ENCODE measurements around the gene NPHP4. TPM values are rescaled to one million over a fixed set of nuclear protein-coding genes. Genes with fewer than 3 reads are reported as not detected.

The NPHP4 gene
- total RNA-seq, 1 donor from 2014 or later: 33.2 TPM

- DNase-seq (ENCODE audit: low read depth, low spot score): no peak
These were observed 29.7 kb downstream of the NPHP4 start for GRCh38 chr1:5962265-5963105.

GRCh38 chr1:5961601-5962000 lies 30.6 kb downstream of the NPHP4 start:
- no peaks in the 10 kb centered on the region for H3K9me3 Mint-ChIP-seq
- H3K4me3 Mint-ChIP-seq: no peak overlapping the region
- DNase-seq (ENCODE audit: low read depth, low spot score): no peak
- H3K4me1 Mint-ChIP-seq: no peaks in the 10 kb centered on the region
- H3K27me3 Mint-ChIP-seq (ENCODE audit: low read depth): no peaks in the 10 kb centered on the region
- no peak overlapping the region for H3K27ac Mint-ChIP-seq (ENCODE audit: unreplicated experiment)
- H3K36me3 Mint-ChIP-seq (ENCODE audit: low read depth): peaks cover 13% of the 10 kb centered on the region
- TF ChIP-seq CTCF (conservative IDR thresholded peaks at IDR 0.05): no peak

More at GRCh38 chr1:5962265-5963105, 29.7 kb downstream of the NPHP4 start:
- Mint-ChIP-seq H3K4me3 (no peak overlapping the region), H3K4me1 (no peaks in the 10 kb centered on the region), H3K9me3 (no peaks in the 10 kb centered on the region), H3K36me3 (ENCODE audit: low read depth) (peaks cover 9% of the 10 kb centered on the region), H3K27me3 (ENCODE audit: low read depth) (no peaks in the 10 kb centered on the region), H3K27ac (ENCODE audit: unreplicated experiment) (no peak overlapping the region)
- no peak for TF ChIP-seq CTCF (conservative IDR thresholded peaks at IDR 0.05)

DNA sequence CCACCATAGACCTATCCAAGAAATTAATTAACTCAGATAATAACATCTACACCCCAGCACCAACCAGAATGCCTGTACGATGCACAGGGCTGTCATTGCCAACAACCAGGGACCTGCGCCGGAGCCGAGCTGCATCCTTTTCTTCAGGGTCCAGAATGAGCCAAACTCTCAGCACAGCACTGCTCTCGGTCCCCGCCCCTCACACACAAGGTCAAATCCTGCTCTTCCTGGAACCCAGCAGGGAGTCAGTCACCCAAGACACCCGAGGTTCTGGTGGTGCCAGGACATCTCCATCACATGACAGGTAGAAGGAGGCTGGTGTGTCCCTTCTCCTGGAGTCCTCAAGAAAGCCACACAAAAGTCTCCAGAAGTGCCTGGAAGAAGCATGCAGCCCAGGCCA lies 31.9 kb downstream of the NPHP4 start:
- Mint-ChIP-seq H3K9me3 (no peaks in the 10 kb centered on the region), H3K27ac (ENCODE audit: unreplicated experiment) (no peak overlapping the region), H3K27me3 (ENCODE audit: low read depth) (no peaks in the 10 kb centered on the region), H3K4me3 (no peak overlapping the region), H3K4me1 (no peaks in the 10 kb centered on the region), H3K36me3 (ENCODE audit: low read depth) (peaks cover 16% of the 10 kb centered on the region)
- DNase-seq (ENCODE audit: low read depth, low spot score): no peak
- no peak for TF ChIP-seq CTCF (conservative IDR thresholded peaks at IDR 0.05)

GRCh38 chr1:5959667-5960230 lies 32.5 kb downstream of the NPHP4 start:
- H3K36me3 Mint-ChIP-seq (ENCODE audit: low read depth): peaks cover 17% of the 10 kb centered on the region
- H3K27ac Mint-ChIP-seq (ENCODE audit: unreplicated experiment): no peak overlapping the region
- H3K4me1 Mint-ChIP-seq: no peaks in the 10 kb centered on the region
- DNase-seq (ENCODE audit: low read depth, low spot score): no peak
- no peaks in the 10 kb centered on the region for H3K27me3 Mint-ChIP-seq (ENCODE audit: low read depth)
- no peaks in the 10 kb centered on the region for H3K9me3 Mint-ChIP-seq
- TF ChIP-seq CTCF (conservative IDR thresholded peaks at IDR 0.05): no peak
- H3K4me3 Mint-ChIP-seq: no peak overlapping the region

DNA sequence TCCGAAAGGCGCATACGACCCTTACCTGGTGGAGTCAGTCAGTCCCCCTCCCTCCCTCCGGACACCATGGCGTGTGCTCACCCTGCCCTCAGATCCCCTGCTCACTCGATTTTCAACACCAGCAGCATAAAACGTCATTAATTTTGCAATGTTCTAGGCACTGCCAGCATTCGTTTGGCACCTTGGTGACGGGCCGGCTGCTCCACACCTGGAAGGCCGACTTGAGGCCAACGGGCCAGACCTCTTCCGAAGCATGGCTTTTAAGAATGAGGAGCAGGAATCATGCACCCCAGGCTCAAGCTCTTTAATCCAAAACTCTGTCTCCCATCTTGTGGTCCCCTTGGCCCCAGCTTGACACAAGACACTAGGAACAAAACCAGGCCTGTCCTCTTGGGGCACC lies 33.1 kb downstream of the NPHP4 start:
- Mint-ChIP-seq H3K27ac (ENCODE audit: unreplicated experiment) (no peak overlapping the region), H3K36me3 (ENCODE audit: low read depth) (peaks cover 17% of the 10 kb centered on the region), H3K4me3 (no peak overlapping the region), H3K27me3 (ENCODE audit: low read depth) (no peaks in the 10 kb centered on the region), H3K9me3 (no peaks in the 10 kb centered on the region), H3K4me1 (no peaks in the 10 kb centered on the region)
- no peak for DNase-seq (ENCODE audit: low read depth, low spot score)
- TF ChIP-seq CTCF (conservative IDR thresholded peaks at IDR 0.05): no peak

Data from neural crest cell (in vitro differentiated cells).